ENCODE measurements around the gene CD200R1L.

DNA sequence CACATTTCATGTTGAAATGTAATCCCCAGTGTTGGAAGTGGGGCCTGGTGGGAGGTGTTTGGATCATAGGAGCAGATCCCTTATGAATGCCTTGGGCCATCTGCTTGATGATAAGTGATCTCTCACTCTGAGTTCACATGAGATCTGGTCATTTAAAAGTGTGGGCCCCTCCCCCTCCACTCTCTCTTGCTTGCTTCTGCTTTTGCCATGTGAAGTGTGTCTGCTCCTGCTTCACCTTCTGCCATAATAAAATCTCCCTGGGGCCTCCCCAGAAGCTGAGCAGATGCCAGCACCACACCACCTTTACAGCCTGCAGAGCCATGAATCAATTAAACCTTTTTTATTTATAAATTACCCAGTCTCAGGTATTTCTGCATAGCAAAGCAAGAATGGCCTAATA lies 14.2 kb upstream of the CD200R1L start:
- TF ChIP-seq FOSL1 (CRISPR knock-in tag; IDR thresholded peaks at IDR 0.05; ENCODE audit: borderline replicate concordance), result no peak
- no peak for TF ChIP-seq JUNB (CRISPR knock-in tag; IDR thresholded peaks at IDR 0.05; ENCODE audit: borderline replicate concordance)
- TF ChIP-seq ZNF232 (CRISPR knock-in tag; IDR thresholded peaks at IDR 0.05; ENCODE audit: borderline replicate concordance), result no peak
